ENCODE results near the gene SLC9A9.
A peak's percentile ranks its signal among the peaks of the same experiment; 100 is the strongest.

Gene SLC9A9

DNA sequence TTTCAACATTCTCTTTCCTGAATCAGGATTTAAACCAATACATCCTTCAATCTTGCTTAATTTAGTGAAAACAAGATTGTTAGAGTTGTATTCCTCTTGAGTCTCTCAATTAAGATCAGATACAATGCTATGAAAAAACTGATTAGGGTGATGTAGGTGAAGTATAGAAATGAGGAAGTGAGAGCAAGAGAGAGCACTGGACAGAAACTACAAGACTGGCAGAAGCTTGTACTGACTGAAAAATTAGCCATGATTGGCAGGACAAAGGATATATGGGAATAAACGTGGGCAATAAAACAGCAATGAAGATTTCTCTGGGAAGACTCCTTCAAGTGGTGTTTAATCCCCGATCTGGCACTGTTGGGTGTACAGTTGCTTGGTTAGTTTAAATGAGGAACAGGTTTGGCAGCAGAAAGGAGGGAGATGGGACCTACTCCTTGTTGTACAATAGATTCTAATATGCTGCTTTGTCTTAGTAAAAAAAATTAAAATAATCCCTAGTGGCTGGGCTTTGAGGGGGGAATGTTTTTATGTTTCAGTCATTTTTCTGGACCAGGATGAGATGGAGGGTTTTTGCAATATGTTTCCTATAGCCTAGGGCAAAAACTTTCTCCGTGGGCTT is 252.7 kb downstream of the SLC9A9 start:
- DNase-seq: no peak
- intact Hi-C loops (cut with DNase I): no loop called here

DNA sequence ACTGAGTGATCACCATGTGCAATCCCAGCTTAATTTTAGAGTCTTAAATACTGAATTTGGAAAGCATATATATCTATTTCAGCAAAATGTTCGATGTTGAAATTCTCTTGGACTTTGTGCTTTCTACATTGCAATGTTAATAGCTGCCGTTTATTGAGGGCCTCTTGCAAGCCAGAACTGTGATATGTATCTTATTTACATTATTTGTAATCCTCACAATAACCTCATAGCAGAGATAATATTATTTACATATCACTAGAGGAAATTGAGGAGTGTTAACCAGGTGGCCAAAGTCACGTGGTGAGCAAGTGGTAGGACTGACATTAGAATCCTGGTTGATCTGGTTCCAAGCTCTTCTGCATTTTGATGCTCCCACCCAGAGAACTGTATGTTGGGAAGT is 254.1 kb downstream of the SLC9A9 start:
- DNase-seq: no peak
- intact Hi-C loops (cut with DNase I): no loop called here

DNA sequence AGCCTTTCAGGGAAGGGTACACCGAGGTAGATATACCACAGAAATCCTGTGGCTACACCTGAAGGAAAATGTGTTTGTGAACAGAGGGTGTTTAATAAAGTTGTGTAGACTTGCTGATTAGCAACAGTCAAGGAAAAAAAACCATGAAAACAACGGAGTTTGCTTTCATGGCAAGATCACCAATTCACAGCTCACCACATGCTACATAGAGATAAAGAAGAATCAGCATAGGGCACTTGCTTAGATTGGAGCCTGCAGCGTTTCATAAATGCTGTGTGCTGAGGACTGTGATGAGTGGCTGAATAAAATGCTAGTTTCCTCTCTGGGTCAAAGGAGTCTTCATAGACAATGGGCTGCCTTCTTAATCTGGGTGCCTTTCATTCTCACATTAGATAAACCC is 257.6 kb downstream of the SLC9A9 start:
- DNase-seq: no peak
- intact Hi-C loops (cut with DNase I): no loop called here

DNA sequence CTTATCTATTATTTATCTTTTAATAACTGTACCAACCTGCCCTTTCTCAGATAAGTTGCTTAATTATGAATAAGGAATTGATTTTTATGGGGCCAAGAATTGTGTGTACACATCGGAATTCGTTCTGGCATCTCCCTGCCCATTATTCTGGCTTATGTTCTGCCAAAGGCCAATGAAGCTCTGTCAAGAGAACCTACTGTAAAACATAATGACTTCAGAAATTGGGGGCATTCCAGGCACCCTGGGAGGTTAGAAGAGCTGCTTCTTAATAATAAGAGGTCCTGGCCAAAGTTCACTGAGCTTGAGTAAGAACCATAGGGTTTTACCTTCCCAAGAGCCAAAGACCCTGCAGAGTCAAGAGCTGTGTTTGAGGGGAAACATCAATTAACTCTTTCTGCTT is 261.7 kb downstream of the SLC9A9 start:
- intact Hi-C loops (cut with DNase I): no loop called here
- no peak for DNase-seq

DNA sequence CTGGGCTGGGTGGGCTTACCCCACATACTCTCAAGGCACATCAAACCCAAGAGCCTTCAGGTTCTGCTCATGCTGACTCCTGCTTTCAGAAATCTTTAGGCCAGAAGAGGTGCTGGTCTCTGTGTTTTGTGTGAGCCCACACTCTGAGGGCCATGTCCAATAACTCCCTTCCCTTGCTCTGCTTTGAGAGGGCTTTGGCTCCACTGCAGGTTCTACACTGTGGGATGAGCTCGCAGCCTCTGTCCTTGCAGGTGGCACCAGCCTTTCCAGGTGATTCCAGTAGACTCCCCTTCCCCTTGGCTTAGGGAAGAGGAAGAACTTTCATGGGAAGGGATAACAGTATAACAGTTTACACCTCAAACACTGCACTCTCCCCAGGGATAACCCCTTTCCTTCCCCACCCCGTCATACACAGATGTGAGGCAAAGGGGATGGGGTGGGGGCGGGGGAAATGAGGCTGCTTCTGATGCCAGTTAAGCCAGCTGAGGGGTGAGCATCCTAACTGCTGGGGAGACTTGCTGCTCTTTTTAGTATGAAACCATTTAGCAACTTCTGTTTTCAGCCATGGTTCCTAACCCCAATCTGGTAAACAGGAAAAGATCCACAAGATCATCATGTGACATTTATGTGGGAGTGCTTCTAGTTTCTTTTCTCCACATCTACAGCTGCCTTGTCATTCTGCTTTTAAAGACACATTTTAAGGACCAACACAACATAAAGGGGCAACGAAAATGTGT is 262.4 kb downstream of the SLC9A9 start:
- intact Hi-C loops (cut with DNase I): no loop called here
- no peak for DNase-seq

DNA sequence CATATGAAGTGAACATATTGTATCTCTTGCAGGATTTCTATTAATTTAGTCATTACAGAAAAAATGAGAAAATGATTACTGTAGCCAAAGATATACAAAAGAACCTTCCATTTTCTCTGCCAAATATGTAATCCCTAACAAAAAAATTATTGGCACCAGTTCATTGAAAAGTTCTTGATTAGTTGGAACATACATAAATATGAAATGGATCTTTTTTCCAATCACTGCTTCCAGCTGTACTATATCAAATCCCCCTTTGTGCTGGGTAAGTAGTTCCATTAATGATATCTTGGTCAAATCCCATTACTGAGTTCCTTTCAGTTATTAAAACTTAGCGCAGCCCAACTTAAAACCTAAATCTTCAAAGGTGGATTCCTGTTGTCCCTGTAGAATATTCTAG is 263.8 kb downstream of the SLC9A9 start:
- intact Hi-C loops (cut with DNase I): no loop called here
- DNase-seq: no peak

DNA sequence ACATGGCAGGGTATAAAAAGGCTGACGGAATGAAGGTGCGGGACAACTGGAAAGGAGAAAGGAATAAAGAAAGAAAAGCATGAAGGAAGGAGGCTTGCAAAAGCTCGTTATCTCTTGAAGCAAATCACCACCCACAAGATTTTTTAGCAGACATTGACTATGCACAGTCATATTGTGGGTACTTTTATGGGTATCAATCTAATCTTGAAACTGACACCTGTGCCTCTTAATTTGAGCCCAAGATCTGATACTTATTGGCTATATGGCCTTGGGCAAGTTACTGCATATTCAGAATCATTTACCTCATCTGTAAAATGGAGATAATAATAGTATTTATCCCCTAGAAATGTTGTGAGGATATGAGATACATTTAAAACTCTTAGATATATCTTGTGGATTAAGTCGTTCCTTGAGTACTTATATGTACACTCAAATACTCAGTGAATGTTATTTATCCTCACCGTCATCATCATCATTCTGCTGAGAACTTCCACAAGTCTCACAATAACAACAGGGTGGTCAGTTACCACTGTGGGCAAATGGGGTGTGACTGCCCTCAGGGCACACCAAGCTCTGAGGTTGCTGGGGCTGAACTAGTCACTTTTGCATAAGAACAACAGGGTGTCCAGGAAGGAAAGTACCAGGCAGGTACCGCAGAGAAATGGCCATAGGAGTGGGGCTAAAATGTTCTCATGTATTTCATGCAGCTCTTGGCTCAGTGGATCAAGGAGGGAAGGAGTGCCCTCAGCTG is 266.1 kb downstream of the SLC9A9 start:
- DNase-seq: no peak
- intact Hi-C loops (cut with DNase I): no loop called here

DNA sequence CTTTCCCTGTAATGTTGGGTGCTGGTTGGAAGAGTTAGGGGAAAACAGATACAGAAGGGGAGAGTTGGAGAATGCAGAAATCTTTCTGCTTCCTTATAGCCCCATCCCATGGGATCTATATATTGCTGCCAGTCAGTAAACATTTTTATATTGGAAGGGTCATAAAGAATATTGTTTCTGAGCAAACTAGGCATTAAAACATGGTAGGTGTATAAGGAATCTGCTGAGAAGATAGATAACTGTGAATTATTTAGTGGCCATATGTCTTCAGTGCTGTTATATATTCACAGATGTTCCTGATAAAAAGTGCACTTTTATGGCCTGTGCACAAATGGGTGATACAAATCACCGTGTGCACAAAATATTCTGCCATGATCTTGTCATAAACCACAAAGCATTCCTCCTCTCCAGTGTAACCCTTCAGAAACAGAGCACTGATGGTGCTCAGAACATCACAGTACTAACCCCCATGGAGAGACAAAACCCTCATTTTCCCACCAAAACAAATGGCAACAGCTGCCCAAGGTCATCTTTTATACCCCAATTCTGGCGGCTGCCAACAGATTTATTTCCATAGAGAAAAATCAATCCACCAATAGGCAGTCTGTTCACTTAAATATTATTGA is 269.3 kb downstream of the SLC9A9 start:
- intact Hi-C loops (cut with DNase I): no loop called here
- no peak for DNase-seq

DNA sequence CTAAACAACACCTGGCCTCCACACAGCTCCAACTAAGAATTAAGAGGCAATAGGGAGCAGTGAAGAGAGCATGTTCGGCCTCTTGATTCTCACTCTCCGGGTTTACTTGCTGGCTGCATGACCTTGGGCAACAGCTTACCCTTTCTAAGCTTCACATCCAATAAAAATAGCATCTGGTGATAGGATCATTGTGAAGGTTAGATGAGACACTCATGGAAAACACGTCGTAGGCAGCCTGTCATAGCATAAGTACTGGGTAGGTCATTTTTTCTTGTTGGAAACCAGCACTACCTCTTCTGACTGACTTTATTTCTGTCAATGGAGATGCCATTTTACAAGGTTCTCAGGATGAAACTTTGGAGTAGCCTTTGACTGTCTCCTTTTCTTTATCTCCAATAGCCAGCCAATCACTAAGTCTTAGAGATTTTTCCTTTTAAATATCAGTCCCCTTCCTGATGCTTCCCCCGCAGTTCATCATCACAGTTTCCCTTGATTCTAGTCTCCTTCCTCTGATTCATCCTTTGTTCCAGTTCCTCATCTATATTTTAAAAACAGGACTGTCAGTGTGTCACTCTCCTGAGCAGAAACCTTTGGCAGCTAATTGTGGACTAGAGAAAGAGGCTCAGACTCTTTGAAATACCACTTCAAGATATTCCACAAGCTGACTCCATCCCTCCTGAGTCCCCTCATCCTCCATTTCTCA is 271.5 kb downstream of the SLC9A9 start:
- DNase-seq: no peak
- intact Hi-C loops (cut with DNase I): no loop called here

DNA sequence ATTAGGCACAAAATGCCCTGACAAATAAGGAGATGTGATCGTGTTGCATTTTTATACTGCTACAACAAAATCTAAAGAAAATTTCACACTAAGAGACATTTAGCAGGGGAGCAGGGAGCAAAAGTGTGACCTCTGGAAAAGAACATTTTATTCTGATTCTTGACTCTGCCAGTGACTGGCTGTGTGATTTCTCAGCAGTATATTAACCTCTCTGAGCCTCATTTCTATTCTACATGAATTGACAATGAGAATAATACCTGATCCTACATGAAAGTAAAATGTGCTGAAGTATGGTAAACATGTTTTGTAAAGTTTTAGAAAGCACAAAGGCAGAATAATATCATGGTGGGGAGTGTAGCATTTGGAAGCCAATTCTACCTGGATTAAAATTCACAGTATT is 273.3 kb downstream of the SLC9A9 start:
- DNase-seq: no peak
- intact Hi-C loops (cut with DNase I): no loop called here

DNA sequence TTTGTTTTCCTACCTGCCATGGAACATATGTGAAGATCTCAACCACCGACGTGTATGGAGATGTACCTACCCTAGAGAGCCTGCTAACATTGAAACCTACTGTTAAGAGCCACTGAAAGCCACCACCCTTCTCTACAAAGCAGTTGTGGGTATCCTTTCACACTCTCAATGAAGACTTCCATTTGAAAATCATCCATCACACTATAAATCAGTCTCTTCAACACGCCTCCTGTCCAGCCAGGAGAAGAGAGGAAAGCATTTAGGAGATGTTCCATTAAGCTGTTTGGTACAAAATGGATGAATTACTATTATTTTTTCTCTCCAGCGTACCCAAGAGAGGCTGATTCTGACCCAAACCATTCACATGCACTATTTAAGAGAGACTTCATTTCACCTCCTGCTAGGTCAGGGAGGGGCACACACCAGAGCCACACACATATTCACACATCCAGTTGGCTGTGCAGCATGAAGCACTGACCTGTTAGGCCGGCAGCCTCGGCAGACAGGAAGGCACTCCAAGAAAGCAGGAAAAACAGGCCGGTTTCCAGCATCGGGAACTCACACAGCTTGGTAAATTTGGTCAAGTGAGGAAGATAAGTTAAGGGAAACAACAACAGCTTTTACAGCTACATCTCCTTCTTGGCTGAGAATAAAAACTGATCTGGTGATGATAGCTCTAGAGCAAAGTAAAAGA is 274.5 kb downstream of the SLC9A9 start:
- intact Hi-C loops (cut with DNase I): no loop called here
- no peak for DNase-seq

DNA sequence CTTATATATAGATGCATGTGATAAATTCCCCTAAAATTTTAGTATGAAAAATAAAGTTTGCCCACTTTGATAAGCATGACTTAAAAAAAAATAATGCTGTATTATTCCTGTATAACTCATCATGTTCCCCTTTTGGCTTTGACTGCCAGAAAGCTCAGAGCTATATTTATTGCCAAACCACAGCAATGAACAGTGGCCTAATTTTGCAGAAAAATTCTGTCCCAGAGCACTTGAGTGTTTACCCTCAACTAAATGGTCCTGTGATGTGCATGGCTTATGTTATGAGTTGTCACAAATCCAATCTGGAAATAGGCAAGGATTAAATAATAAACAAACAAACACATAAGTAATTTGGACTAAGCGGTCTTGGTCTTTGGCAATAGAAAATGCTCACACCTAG is 276.7 kb downstream of the SLC9A9 start:
- intact Hi-C loops (cut with DNase I): no loop called here
- DNase-seq: no peak

DNA sequence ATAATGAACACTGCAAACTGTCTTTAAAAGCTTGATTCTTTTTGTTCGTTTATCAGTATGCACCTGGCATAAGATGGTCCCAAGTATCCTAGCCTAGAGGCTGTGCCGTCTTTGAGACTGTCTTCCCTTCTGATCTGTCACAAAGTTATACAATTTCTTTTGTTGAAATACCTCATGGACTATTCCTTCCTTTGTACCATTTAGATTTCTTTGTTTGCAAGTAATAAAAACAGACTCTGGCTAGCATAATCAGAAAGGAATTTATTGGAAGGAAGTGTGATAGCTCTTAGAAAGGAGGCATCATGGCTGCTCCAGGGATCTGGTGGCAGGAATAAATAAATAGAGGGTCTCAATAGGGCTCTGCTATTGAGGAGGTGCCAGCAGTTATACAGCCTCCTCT is 280.4 kb downstream of the SLC9A9 start:
- no peak for DNase-seq
- intact Hi-C loops (cut with DNase I): no loop called here

DNA sequence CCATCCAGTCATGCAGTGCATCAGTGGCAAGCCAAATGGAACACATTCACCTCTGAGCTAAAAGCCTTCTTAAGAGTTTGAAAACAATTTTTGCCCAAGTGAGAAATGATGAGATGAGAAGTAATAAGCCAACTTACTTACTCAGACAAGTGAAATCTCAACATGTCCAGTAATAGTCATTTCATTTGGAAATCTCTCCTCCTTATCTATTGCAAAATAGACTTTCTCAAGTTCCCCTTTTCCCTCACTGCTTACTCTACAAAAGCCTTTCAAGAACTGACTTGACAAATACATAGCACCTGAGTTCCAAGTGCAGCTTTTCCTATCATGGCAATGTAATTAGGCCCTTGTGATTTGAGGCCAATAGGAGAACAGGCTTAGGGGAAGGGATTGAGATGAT is 282.3 kb downstream of the SLC9A9 start:
- no peak for DNase-seq
- intact Hi-C loops (cut with DNase I): no loop called here

DNA sequence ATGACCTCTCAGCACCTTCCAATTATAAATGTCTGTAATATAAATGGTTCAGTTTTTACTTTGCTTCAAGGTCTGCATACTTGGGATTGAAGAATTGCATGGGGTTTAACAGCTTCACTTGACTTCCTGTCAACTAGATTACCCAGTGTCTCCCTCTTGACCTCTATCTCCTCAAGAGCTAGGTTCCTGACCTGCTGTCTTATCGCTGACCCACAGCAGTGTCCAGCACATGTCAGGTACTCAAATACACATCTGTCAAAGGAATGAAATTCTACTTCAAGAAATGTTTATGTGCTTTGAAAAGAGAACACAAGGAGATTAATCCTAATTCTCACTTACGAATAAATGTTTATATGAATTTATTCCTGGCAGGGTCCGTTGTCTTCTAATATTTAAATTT is 284.5 kb downstream of the SLC9A9 start:
- intact Hi-C loops (cut with DNase I): no loop called here
- no peak for DNase-seq

DNA sequence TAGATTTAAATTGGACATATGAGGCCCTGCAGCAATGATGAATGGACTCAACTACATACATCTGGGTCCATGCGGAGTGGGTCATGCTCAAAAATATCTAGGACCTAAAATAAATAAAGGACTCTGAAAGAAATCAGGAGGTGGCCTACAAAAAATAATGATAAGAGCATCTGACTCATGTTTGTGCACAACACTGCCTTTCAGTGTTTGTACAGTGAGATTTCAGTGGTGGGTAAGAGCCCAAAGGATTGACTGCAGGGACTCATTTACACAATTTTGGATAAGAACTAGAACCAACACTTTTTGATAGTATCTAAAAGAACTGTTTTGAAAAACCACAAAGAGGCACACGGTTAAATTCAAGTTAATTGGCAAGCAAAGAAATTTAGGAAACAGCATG is 285.5 kb downstream of the SLC9A9 start:
- DNase-seq: no peak
- intact Hi-C loops (cut with DNase I): no loop called here

DNA sequence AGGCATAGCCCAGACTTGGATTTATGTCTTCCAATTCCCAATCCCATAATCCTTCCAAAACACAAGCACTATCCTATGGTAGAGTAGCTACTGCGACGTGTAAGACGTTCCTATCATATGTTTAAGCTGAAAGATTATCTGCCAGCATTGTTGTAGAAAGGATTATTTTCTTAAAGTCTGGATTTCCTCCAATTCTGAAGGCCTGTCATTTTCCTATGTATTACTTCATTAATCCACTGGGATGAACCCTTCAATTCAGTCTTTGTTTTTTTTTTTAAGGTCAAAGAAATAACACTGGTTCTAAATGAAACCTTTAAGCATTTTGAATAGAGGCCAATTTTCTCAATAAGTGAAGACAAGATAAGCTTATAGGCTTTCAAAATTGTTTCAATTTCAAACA is 289.0 kb downstream of the SLC9A9 start:
- no peak for DNase-seq
- intact Hi-C loops (cut with DNase I): no loop called here

DNA sequence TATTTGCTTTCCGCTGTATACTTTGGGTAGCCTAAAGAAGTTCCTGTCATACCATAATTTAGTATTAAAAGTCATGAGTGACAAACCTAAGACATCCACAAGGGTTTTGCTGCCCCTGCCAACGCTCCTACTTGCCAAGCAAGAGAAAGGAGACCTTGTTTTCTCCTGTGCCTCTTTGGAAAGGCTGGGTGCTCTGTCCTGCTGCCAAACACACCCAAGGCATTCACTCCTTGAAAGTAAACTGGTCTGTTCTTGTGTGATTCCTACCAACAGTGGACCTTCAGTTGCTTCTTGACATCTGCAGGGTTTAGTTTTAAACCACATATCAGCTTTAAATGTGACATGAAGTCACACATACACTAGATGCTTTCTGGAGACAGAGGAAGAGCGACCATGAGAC is 295.4 kb downstream of the SLC9A9 start:
- peak in 7 of 42 donors; percentile 4 to 37 (median 12) for DNase-seq
- intact Hi-C loops (cut with DNase I): no loop called here

DNA sequence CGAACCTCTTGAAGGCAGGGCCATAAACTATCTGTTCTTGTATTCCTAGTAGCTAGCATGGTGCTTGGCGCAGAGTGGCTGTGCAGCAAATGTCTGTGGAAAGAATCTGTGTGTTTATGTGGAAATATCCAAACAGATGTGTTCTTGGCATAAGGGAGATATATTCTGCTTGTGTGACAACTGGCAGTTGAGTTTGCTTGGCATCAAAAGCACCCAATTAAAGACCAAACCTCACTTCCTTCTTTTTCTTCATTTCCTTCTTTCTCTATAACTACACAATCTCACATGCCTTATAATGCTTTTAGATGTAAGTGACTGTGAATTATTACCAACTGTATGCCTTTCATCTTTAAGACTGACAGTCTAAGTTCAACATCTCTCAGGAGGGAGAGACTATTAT is 296.5 kb downstream of the SLC9A9 start:
- intact Hi-C loops (cut with DNase I): no loop called here
- DNase-seq: no peak
